ENCODE measurements around the gene DNAH10.

DNA sequence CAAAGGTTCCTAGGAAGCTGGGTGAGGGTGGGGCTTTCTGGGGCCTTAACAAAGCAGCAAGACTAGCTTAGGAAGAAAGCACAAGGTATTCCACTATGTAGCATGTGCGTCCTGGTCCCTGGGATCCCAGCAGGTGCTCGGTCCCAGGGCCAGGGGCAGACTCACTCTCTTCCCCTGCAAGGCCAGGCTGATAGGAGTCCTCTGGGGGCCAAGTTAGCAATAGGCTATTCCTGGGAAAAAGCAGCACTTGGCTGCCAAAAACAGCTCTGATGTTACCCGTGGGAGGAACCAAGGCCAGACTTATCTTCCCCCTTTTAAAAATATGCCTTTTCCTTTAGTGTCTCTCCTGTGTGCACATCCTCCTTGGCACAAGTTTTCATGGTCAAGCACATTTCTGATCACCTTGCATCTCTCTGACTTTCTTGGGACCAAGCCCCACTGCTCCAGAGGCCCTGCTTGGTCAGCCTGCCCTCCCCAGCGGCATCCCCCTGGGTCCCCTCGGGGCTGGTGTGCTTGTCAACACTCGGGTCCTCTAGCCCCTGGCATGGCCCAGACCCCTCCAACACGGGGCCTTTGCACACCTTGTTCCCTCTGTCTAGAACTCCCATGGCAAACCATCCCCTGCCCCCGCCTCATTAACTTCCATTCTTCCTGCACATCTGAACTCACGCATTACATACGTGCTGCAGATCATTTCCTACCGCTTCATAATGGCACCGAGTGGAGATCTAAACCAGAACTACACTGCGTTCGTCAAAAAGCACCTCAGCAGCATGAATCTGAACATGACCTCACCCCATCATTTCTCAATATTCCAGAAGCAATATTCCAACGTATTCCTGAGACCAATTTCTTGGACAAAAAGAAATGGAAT, 188.6 kb downstream of the DNAH10 start:
- TF ChIP-seq POLR2A (IDR thresholded peaks at IDR 0.05), result no peak
- TF ChIP-seq, protein P1, sequence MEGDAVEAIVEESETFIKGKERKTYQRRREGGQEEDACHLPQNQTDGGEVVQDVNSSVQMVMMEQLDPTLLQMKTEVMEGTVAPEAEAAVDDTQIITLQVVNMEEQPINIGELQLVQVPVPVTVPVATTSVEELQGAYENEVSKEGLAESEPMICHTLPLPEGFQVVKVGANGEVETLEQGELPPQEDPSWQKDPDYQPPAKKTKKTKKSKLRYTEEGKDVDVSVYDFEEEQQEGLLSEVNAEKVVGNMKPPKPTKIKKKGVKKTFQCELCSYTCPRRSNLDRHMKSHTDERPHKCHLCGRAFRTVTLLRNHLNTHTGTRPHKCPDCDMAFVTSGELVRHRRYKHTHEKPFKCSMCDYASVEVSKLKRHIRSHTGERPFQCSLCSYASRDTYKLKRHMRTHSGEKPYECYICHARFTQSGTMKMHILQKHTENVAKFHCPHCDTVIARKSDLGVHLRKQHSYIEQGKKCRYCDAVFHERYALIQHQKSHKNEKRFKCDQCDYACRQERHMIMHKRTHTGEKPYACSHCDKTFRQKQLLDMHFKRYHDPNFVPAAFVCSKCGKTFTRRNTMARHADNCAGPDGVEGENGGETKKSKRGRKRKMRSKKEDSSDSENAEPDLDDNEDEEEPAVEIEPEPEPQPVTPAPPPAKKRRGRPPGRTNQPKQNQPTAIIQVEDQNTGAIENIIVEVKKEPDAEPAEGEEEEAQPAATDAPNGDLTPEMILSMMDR (IDR thresholded peaks at IDR 0.05), result no peak
